MV-4-11 (cell line): ENCODE measurements around the gene ZNF544.
"Not testable (repeated sequence)": the region's sequence is repeated elsewhere in the genome, so short reads cannot be mapped to it uniquely, and the experiment has no call there.

Source experiments
- DNase-seq: peaks from one replicate; lab custom pipeline; 2025; lab: John Stamatoyannopoulos, UW

ZNF544 gene

GRCh38 chr19:58305065-58305931, 76.6 kb downstream of the ZNF544 start, which contains the start of gene ERVK3-1:
TSS of gene ERVK3-1 (plus strand) at chr19:58305377. CDS start at chr19:58312169, 6,792 bp downstream.
- peak; percentile 100 for DNase-seq

GRCh38 chr19:58305932-58306323, 77.2 kb downstream of the ZNF544 start:
- DNase-seq = peak; percentile 55

- no peak for DNase-seq
Measured at GRCh38 chr19:58307736-58308135, 79.0 kb downstream of the ZNF544 start.

- not testable (repeated sequence) for DNase-seq
Measured at GRCh38 chr19:58310685-58311084, 82.0 kb downstream of the ZNF544 start.

- DNase-seq = no peak
Measured at GRCh38 chr19:58311345-58311865, 82.7 kb downstream of the ZNF544 start.
